HepG2 (cell line): ENCODE results near the gene CYBB. TPM values are rescaled to one million over a fixed set of nuclear protein-coding genes. Genes with fewer than 3 reads are reported as not detected.

ENCODE experiments used
- ARNT2 ChIP-seq: sonication (generic); formaldehyde crosslinking; IDR thresholded peaks from 2 replicates; pipeline ENCODE4 v1.8.0; 2022; ENCODE audit warnings: mild to moderate bottlenecking, low read depth, missing genetic modification reagents, moderate library complexity
- GABPA ChIP-seq, 2 experiments: IDR thresholded peaks; 2 replicates each; pipeline ENCODE4 v1.6.1; 2011 to 2016; ENCODE audit warnings: low read depth in 2 of 2, low read length in 1 of 2, missing biosample characterization in 1 of 2, missing genetic modification characterization in 1 of 2
- HOXA3 ChIP-seq: sonication (generic); formaldehyde crosslinking; IDR thresholded peaks from 2 replicates; pipeline ENCODE4 v1.5.0; 2020; ENCODE audit warnings: missing genetic modification reagents
- KDM5B ChIP-seq: sonication (generic); formaldehyde crosslinking; IDR thresholded peaks from 2 replicates; pipeline ENCODE4 v1.4.0; 2020; ENCODE audit warnings: missing genetic modification reagents, mild to moderate bottlenecking, borderline replicate concordance
- KLF13 ChIP-seq: sonication (generic); formaldehyde crosslinking; IDR thresholded peaks from 2 replicates; pipeline ENCODE4 v1.4.0; 2020; ENCODE audit warnings: mild to moderate bottlenecking, missing genetic modification reagents
- MAF1 ChIP-seq: sonication (generic); formaldehyde crosslinking; IDR thresholded peaks from 2 replicates; pipeline ENCODE4 v1.5.0; 2020; ENCODE audit warnings: missing genetic modification reagents, borderline replicate concordance
- MAZ ChIP-seq, 2 experiments: sonication (generic) in 1 of 2; formaldehyde crosslinking in 1 of 2; IDR thresholded peaks; 2 replicates each; pipeline versions ENCODE4 v1.5.0 to v1.6.1; 2012 to 2020; ENCODE audit warnings: low read depth in 2 of 2, mild to moderate bottlenecking in 2 of 2, borderline replicate concordance in 1 of 2, improper control_type of control experiment in 1 of 2, low read length in 1 of 2, missing genetic modification reagents in 1 of 2, moderate library complexity in 1 of 2
- NFE2L1 ChIP-seq: sonication (generic); formaldehyde crosslinking; IDR thresholded peaks from 2 replicates; pipeline ENCODE4 v1.4.0; 2020; ENCODE audit warnings: missing genetic modification reagents, mild to moderate bottlenecking, borderline replicate concordance
- NFYB ChIP-seq: sonication (generic); formaldehyde crosslinking; IDR thresholded peaks from 2 replicates; pipeline ENCODE4 v1.4.0; 2020; ENCODE audit warnings: missing genetic modification reagents
- POGZ ChIP-seq: sonication (generic); formaldehyde crosslinking; IDR thresholded peaks from 2 replicates; pipeline ENCODE4 v1.4.0; 2020; ENCODE audit warnings: mild to moderate bottlenecking, missing genetic modification reagents
- SP1 ChIP-seq, 2 experiments: fragments of 450-650 bp in 1 of 2; sonication (generic) in 1 of 2; formaldehyde crosslinking in 1 of 2; IDR thresholded peaks; 2 replicates each; pipeline versions ENCODE4 v1.4.0 to v1.6.1; 2016 to 2020; ENCODE audit warnings: missing genetic modification reagents in 1 of 2
- ZFX ChIP-seq: sonication (generic); formaldehyde crosslinking; IDR thresholded peaks from 2 replicates; pipeline ENCODE4 v1.4.0; 2020; ENCODE audit warnings: mild to moderate bottlenecking, low read depth, missing genetic modification reagents, moderate library complexity
- ZNF264 ChIP-seq: sonication (generic); formaldehyde crosslinking; IDR thresholded peaks from 2 replicates; pipeline ENCODE4 v1.4.0; 2020; ENCODE audit warnings: missing genetic modification reagents
- ZNF788 ChIP-seq: sonication (generic); formaldehyde crosslinking; IDR thresholded peaks from 2 replicates; pipeline ENCODE4 v1.5.0; 2020; ENCODE audit warnings: mild to moderate bottlenecking, missing genetic modification reagents, borderline replicate concordance
- polyA plus RNA-seq, 8 experiments: library from polyadenylated mRNA; depleted of rRNA in 3 of 8; stranded (reverse) in 7 of 8; unstranded in 1 of 8; fragments of >200 nt; fragmentation: Illumina TruSeq in 4 of 8; extraction: Trizol in 4 of 8; gene quantifications; 2 replicates each; pipeline versions ENCODE4 v1.2.1 to v1.2.3, GENCODE V29; 2011 to 2016; ENCODE audit warnings: low read depth in 4 of 8, missing spikeins in 1 of 8, mixed read lengths in 1 of 8; ENCODE audit not compliant: insufficient read depth in 1 of 8
- total RNA-seq, 5 experiments: library from RNA; depleted of rRNA; stranded (reverse); fragments of >200 nt; fragmentation: Illumina TruSeq; extraction: Trizol; gene quantifications; 2 replicates each; pipeline ENCODE4 v1.2.3, GENCODE V29; 2016; ENCODE audit warnings: low read depth in 1 of 5
- TF ChIP-seq, protein P1 (sequence below), 2 experiments: fragments of 450-650 bp in 1 of 2; sonication (generic) in 1 of 2; formaldehyde crosslinking; IDR thresholded peaks; 2 replicates each; pipeline versions ENCODE4 v1.5.0 to v1.8.0; 2020 to 2022; ENCODE audit warnings: mild to moderate bottlenecking in 1 of 2, missing genetic modification reagents in 1 of 2
- TF ChIP-seq, protein P2 (sequence below): sonication (generic); IDR thresholded peaks from 2 replicates; pipeline ENCODE4 v1.6.1; 2016; ENCODE audit warnings: low read depth, borderline replicate concordance
- TF ChIP-seq, protein P3 (sequence below): sonication (generic); formaldehyde crosslinking; IDR thresholded peaks from 2 replicates; pipeline ENCODE4 v1.5.0; 2020; ENCODE audit warnings: mild to moderate bottlenecking, missing genetic modification reagents
- TF ChIP-seq, protein P4 (sequence below): sonication (generic); formaldehyde crosslinking; IDR thresholded peaks from 2 replicates; pipeline ENCODE4 v1.9.0; 2021; ENCODE audit warnings: missing genetic modification reagents, borderline replicate concordance
- TF ChIP-seq, protein P5 (sequence below): IDR thresholded peaks from 2 replicates; pipeline ENCODE4 v1.6.1; 2012; ENCODE audit warnings: inconsistent platforms

CYBB gene
- total and polyA plus RNA-seq, 2 of the 13 experiments (the other 11 are each of a cell fraction or from before 2014, with no cell fraction given), result not detected

DNA sequence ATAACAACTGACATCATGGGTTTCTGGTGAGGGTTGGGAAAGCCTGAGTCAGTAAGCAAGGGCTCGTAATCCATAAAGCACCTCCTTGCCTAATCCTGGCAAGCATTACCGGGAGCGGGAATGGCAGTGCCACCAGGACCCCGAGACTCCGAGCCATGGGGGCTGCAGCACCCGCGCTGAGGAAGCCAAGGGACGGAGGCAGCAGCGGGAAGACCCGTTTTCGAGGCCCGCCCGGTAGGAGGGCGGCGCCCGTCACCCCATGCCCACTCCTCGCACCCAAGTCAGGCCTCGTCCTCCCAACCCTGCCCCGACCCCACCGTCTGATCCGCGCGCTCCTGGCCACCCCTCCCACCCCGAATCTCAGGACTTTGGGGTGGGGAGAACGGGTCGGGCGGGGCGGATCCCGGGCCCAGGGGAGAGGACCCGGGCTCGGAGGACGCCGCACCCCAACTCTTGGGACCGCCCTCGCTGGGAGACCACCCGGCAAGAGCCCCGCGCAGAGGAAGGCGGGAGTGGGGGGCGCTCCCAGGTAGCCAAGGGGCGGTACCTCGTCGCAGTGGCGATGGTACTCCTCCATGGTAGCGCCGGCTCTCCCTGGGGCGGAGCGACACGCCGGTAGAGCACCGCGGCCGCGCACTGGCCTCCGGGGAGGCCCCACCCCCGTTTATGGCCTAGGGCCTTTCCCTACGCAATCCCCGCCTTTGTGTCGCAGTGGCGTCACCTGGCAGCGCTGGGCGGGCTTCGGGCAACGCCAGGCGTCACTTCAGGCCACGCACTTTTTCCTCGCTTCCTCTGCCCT lies 67.3 kb downstream of the CYBB start, which contains the start of gene DYNLT3 (continued):
- TF ChIP-seq, protein P1, sequence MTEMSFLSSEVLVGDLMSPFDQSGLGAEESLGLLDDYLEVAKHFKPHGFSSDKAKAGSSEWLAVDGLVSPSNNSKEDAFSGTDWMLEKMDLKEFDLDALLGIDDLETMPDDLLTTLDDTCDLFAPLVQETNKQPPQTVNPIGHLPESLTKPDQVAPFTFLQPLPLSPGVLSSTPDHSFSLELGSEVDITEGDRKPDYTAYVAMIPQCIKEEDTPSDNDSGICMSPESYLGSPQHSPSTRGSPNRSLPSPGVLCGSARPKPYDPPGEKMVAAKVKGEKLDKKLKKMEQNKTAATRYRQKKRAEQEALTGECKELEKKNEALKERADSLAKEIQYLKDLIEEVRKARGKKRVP (CRISPR knock-in tag; IDR thresholded peaks at IDR 0.05), result peak in 1 of 2 experiments; percentile 66; a peak in 1 of 4 replicates
- TF ChIP-seq KLF13 (CRISPR knock-in tag) (no peak), SP1 (IDR thresholded peaks at IDR 0.05) (no peak), SP1 (CRISPR knock-in tag; IDR thresholded peaks at IDR 0.05) (peak; percentile 56; the same call in 1 of the 2 replicates), NFE2L1 (no peak), NFYB (CRISPR knock-in tag) (0 out of 2 replicates have a peak, but pooled peaks have one; percentile 19), MAF1 (CRISPR knock-in tag) (no peak), HOXA3 (CRISPR knock-in tag) (peak; percentile 86), GABPA (IDR thresholded peaks at IDR 0.05; ENCODE audit: low read depth, low read length) (no peak), GABPA (CRISPR knock-in tag; IDR thresholded peaks at IDR 0.05; ENCODE audit: low read depth) (peak; percentile 10; the same call in 1 of the 2 replicates), ARNT2 (0 out of 2 replicates have a peak, but pooled peaks have one; percentile 31), MAZ (IDR thresholded peaks at IDR 0.05; ENCODE audit: borderline replicate concordance, low read depth, low read length) (no peak), MAZ (CRISPR knock-in tag; IDR thresholded peaks at IDR 0.05; ENCODE audit: low read depth) (peak; percentile 74), ZFX (CRISPR knock-in tag) (peak; percentile 91), ZNF788 (peak; percentile 53; the same call in 1 of the 2 replicates), POGZ (CRISPR knock-in tag) (peak; percentile 74), KDM5B (CRISPR knock-in tag) (0 out of 2 replicates have a peak, but pooled peaks have one; percentile 19), ZNF264 (CRISPR knock-in tag) (0 out of 2 replicates have a peak, but pooled peaks have one; percentile 61)
- TF ChIP-seq, protein P2, sequence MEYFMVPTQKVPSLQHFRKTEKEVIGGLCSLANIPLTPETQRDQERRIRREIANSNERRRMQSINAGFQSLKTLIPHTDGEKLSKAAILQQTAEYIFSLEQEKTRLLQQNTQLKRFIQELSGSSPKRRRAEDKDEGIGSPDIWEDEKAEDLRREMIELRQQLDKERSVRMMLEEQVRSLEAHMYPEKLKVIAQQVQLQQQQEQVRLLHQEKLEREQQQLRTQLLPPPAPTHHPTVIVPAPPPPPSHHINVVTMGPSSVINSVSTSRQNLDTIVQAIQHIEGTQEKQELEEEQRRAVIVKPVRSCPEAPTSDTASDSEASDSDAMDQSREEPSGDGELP, result peak; percentile 38; the same call in 1 of the 2 replicates
- TF ChIP-seq, protein P3, sequence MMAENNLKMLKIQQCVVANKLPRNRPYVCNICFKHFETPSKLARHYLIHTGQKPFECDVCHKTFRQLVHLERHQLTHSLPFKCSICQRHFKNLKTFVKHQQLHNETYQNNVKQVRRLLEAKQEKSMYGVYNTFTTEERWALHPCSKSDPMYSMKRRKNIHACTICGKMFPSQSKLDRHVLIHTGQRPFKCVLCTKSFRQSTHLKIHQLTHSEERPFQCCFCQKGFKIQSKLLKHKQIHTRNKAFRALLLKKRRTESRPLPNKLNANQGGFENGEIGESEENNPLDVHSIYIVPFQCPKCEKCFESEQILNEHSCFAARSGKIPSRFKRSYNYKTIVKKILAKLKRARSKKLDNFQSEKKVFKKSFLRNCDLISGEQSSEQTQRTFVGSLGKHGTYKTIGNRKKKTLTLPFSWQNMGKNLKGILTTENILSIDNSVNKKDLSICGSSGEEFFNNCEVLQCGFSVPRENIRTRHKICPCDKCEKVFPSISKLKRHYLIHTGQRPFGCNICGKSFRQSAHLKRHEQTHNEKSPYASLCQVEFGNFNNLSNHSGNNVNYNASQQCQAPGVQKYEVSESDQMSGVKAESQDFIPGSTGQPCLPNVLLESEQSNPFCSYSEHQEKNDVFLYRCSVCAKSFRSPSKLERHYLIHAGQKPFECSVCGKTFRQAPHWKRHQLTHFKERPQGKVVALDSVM (CRISPR knock-in tag), result peak; percentile 33; the same call in 1 of the 2 replicates
- TF ChIP-seq, protein P4, sequence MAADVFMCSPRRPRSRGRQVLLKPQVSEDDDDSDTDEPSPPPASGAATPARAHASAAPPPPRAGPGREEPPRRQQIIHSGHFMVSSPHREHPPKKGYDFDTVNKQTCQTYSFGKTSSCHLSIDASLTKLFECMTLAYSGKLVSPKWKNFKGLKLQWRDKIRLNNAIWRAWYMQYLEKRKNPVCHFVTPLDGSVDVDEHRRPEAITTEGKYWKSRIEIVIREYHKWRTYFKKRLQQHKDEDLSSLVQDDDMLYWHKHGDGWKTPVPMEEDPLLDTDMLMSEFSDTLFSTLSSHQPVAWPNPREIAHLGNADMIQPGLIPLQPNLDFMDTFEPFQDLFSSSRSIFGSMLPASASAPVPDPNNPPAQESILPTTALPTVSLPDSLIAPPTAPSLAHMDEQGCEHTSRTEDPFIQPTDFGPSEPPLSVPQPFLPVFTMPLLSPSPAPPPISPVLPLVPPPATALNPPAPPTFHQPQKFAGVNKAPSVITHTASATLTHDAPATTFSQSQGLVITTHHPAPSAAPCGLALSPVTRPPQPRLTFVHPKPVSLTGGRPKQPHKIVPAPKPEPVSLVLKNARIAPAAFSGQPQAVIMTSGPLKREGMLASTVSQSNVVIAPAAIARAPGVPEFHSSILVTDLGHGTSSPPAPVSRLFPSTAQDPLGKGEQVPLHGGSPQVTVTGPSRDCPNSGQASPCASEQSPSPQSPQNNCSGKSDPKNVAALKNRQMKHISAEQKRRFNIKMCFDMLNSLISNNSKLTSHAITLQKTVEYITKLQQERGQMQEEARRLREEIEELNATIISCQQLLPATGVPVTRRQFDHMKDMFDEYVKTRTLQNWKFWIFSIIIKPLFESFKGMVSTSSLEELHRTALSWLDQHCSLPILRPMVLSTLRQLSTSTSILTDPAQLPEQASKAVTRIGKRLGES (CRISPR knock-in tag), result no peak
- TF ChIP-seq, protein P5, sequence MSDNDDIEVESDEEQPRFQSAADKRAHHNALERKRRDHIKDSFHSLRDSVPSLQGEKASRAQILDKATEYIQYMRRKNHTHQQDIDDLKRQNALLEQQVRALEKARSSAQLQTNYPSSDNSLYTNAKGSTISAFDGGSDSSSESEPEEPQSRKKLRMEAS, result peak; percentile 55; the same call in 1 of the 2 replicates
